Gastroesophageal sphincter (tissue), 3 donors: ENCODE measurements around the gene SH3BGR.

ENCODE experiments used
- POLR2A ChIP-seq, 2 donors: fragments of 450-650 bp; IDR thresholded peaks; one replicate each; pipeline ENCODE4 v1.6.1; 2017; ENCODE audit warnings: antibody characterized with exemption in 2 of 2, mild to moderate bottlenecking in 2 of 2, moderate library complexity in 1 of 2
- POLR2AphosphoS5 ChIP-seq: sonication (generic); formaldehyde crosslinking; IDR thresholded peaks from one replicate; pipeline ENCODE4 v1.6.1; 2017; ENCODE audit warnings: antibody characterized with exemption
- TF ChIP-seq, protein P1 (sequence below), 4 experiments: fragments of 200-600 bp in 2 of 4; fragments of 450-650 bp in 2 of 4; sonication (generic) in 1 of 4; IDR thresholded peaks; one replicate each; pipeline ENCODE4 v1.5.1; 2017 to 2019; ENCODE audit warnings: antibody characterized with exemption in 4 of 4, mild to moderate bottlenecking in 2 of 4, moderate library complexity in 2 of 4

DNA sequence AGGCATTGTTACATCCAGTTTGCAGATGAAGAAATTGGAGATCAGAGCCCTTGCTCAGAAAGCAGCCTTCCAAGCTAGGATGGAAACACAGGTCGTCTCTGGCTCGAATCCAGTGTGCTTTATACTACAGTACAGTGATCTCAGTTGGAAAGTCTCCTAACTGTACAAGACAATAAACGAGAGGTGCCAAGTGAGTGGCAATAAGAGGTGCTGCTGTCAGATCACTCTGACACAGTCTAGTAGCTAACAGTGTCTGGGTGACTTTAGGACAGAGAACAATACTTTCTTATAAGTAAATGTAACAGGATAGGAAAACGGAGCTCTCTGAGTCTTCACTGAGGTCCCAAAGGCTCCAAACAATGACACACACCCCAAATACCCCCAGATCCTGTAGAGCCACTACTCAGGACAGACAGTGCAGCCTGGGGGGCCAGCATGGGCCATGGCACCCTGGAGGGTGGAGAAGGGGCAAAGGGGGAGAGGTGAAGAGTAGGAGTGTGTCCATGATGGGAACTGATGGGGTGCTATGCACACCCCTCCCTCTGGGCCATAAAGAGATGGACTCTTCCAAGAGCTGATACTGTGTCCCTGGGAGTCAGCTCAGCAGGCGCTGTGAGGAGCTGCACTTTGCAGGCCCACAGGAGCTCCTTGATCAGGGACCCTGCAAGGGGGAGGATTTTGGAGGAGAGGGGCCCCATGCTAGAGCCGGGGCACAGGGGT is 3.3 kb downstream of the SH3BGR start:
- TF ChIP-seq POLR2A (IDR thresholded peaks at IDR 0.05) (no peak), POLR2AphosphoS5 (no peak)
- TF ChIP-seq, protein P1, sequence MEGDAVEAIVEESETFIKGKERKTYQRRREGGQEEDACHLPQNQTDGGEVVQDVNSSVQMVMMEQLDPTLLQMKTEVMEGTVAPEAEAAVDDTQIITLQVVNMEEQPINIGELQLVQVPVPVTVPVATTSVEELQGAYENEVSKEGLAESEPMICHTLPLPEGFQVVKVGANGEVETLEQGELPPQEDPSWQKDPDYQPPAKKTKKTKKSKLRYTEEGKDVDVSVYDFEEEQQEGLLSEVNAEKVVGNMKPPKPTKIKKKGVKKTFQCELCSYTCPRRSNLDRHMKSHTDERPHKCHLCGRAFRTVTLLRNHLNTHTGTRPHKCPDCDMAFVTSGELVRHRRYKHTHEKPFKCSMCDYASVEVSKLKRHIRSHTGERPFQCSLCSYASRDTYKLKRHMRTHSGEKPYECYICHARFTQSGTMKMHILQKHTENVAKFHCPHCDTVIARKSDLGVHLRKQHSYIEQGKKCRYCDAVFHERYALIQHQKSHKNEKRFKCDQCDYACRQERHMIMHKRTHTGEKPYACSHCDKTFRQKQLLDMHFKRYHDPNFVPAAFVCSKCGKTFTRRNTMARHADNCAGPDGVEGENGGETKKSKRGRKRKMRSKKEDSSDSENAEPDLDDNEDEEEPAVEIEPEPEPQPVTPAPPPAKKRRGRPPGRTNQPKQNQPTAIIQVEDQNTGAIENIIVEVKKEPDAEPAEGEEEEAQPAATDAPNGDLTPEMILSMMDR (IDR thresholded peaks at IDR 0.05), result no peak
